ENCODE measurements around the gene INVS. TPM values are rescaled to one million over a fixed set of nuclear protein-coding genes. Genes with fewer than 3 reads are reported as not detected.
A peak's percentile ranks its signal among the peaks of the same experiment; 100 is the strongest.
"Not testable (repeated sequence)": the region's sequence is repeated elsewhere in the genome, so short reads cannot be mapped to it uniquely, and the experiment has no call there.

INVS gene
- total RNA-seq, 1 donor from 2014 or later = 45.6 TPM

GRCh38 chr9:100084128-100084453, 15.0 kb upstream of the INVS start:
- no peak for DNase-seq (ENCODE audit: low read depth)

DNA sequence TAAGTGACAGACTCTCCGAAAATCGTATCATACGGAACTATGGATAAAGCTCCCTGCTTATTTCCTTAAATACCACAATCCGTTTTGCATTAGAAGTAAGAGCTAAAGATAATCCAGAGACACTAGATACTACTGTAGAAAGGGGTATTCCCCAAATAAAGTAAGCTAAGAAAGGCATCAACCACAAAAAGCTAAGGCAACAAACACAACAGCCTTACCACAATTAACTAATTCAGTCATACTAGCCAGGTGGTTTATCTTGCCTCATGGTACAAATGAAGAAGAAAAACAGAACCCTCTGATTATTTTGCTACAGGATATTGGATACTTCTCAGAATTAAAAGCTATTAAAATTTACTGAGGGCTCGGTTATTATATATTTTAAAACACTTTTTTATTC, 14.3 kb upstream of the INVS start:
- no peak for DNase-seq (ENCODE audit: low read depth)

DNA sequence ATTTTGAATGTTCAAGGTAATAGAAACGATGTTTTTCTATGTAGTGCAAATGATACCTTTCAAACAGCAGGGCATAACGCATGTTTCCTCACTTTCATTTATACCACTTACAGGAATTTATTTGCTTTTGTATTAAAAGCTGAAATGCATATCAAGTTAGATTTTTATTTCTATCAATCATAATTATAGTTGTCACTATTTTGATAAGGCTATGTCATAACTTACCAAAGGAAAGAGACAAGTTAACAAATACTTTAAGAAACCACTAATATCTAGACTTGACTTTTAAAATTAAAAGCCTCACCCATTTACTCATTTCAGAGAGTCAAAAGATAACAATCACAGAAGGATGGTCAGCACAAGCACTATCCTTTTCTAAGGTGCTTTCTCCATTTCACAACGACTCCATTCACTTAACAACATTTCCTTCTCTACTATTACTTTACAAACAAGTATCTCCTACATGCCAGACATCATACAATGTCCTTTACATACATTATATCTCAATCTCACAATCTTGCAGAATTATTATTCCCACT, 12.9 kb upstream of the INVS start:
- DNase-seq (ENCODE audit: low read depth) = no peak

- peak; percentile 75 for DNase-seq (ENCODE audit: low read depth)
These were observed 11.8 kb upstream of the INVS start for GRCh38 chr9:100087218-100087617.

DNA sequence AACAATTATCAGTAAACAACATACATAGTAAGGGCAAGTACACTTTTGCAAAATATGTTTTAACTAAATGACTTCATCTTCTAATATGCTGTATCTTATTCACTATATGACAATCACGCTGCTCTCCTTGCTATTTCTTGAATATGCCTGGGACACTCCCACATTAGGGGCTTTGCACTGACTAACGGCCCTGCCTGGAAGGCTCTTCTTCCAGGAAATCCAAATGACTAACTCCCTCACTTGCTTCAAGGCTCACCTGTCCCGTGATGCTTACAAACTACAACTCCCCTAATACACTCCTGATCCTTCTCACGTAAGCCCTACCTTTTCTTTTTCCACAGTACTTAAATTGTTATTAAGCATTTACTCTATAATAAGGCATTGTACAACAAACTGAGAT, 10.8 kb upstream of the INVS start:
- peak; percentile 49 for DNase-seq (ENCODE audit: low read depth)

DNA sequence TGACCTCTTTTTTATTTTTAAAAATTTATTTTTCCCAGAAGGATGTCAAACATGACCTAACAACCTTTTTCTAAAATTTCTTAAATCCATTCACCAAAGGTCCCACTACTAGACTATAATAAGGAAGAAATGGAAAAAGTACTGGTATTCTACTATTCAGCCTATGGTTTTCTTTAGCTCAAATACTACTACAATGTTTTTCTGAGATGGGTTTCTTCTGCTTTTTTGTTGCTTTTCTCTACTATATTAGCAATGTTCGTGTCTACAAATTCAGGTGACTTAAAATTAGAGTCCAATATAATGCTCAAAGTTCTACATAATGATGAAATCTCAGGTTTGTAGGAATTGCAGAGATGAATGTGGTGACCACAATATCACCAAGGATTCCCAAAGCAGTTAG, 8.2 kb upstream of the INVS start:
- no peak for DNase-seq (ENCODE audit: low read depth)

GRCh38 chr9:100091650-100092049, 7.4 kb upstream of the INVS start:
- no peak for DNase-seq (ENCODE audit: low read depth)

DNA sequence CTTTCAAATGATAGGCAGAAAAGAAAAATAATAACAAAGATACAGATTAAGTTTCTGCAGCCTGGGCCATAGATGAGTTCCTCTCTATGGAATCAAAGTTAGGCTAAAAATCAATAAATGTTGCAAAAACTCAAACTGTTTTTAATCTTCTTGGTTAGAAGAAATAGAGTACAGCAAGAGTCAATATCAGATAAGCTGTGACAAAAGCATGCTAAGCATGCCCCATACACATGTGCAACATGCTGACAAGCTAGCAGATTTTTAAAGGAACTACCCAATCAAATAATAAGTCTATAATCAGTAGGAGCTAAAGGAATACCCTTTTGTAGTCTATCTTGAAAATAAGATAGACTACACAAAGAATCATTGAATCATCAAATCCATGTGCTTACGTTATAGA, 7.0 kb upstream of the INVS start:
- no peak for DNase-seq (ENCODE audit: low read depth)

- DNase-seq (ENCODE audit: low read depth) = not testable (repeated sequence)
These were observed 4.6 kb upstream of the INVS start for GRCh38 chr9:100094411-100094810.

DNA sequence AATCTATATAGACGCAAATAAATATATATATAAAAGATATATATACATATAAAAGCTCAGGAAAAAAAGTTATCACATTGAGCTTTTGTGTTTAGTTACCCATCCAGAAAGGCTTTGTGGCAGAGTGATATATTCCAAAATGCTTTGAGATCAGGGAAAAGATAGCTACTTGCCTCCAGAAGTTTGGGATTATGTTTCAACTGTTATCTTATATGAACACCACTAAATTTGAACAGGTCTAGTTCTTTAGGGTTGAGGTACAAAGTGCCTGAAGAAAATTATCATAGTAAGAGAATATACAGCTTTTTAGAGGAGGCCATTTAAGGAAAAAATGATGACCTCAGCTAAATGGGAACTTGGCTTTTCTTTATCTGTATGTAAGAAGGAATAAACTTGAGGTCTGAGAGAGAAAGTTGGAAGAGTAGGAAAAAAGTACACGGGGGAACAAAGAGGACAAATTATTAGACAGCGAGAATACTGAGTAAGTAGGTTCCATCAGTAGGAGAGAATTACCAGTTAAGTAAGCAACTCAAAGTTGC, 2.6 kb upstream of the INVS start:
- DNase-seq (ENCODE audit: low read depth) = no peak

DNA sequence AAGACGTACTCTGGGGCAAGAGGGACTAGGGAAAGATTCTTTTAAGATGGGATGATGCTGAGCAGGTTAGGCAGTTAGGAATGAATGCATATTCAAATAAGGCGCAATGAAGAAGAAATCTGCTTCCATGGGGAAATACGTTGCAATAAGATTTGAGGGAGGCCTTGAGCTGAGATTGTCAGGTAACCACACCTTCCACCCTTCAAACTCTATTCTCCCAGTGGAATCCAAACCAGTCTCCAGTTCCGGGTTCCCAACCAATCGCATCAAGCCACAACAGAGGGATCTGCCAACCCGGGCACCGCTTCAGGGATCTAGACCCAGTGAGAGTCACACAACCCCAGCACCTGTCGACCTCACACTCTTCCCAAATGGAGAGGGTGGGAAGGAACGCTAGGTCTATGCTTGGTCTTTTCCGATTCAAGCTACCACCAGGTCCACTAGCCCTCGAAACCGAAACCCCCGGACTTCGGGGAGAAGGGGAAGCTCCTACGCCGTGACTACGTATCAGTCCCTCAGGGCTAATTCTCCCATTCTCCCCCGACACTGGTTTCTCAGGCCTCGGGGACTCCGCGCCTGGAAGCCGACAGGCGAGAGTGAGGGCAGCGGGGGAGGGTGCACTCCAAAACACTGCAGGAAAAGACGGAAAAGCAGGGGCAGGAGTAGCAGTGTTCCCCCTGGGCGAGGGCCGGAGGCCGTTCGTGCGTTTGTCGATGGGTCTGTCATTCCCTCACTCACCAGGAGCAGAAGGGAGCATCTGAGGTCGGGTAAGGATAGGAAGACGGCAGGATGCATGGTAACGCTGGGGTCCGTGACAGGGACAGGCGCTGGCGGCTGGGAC, 777 bp upstream of the INVS start:
- DNase-seq (ENCODE audit: low read depth) = peak; percentile 81

DNA sequence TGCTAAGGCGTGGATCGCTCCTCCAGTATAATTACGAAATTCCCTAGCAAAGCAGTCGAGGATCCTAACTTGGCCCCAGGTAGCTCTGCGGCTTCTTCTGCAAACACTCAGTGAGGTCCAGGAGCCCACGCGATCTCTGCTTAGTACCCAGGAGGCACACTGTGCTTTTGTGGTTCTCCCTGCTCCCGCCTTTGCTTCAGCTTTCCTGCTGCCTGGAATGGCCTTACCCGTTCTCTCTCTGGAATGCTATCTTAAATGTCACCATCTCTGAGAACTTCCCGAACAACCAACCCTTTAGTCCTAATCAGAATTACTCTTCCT, 639 bp downstream of the INVS start:
- DNase-seq (ENCODE audit: low read depth) = peak; percentile 58

- DNase-seq (ENCODE audit: low read depth) = no peak
These were observed 1.2 kb downstream of the INVS start for GRCh38 chr9:100100146-100100667.

- no peak for DNase-seq (ENCODE audit: low read depth)
These were observed 2.6 kb downstream of the INVS start for GRCh38 chr9:100101608-100102007.

GRCh38 chr9:100104314-100104713, 5.3 kb downstream of the INVS start:
- DNase-seq (ENCODE audit: low read depth) = peak; percentile 52

DNA sequence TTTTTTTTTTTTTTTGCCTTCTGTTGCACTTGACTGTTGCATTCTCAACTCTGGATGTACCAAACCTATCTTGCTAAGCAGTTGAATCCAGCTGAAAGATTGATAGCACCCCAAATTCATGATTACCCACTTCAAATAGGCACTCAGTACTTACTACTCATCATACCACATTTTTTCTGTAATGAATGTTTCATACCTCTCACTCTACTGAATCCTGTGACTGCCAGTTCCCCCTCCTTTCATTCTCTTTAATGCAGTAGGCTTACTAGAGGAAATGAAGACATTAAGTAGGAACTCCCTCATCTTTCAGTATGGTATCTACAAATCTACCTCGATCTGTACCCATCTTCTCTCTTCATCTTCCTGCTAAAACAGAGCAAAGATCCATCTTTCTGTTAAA, 6.8 kb downstream of the INVS start:
- no peak for DNase-seq (ENCODE audit: low read depth)

DNA sequence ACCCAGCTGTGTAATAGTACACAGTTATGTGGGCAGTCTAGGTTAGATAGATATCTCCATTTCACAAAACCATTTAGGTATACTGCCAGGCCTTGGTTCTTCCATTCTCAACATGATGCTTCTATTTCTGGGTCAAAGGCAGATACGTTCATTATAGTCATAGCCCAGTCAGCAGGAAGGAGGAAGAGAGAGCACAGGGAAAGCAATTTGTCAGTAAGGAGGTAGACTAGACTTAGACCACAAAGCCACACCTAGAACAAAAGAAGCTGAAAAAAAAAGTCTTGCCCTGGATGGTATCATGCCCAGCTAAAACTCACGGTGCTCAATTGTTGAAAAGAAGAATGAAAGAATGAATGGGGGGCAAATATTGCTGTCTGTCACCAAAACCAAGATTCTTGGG, 7.6 kb downstream of the INVS start:
- DNase-seq (ENCODE audit: low read depth) = no peak

DNA sequence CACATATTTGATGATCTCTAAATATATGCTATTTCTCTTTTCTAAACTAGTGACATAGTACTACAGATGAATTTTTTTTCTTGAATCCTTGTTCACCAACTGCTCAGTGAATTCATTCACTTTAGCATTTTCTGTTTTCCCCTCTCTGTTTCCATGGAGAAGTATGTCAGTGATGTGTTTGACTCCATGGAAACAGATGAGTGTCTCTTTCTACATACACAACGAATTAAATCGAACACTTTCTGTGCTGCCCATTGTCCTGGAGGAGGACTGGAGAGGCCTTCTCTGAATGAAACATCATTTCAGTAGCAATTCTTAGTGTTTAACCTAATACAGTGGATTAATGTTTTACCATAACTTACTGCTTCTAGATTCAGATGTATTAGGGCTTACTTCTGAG, 9.5 kb downstream of the INVS start:
- DNase-seq (ENCODE audit: low read depth) = peak; percentile 79

DNA sequence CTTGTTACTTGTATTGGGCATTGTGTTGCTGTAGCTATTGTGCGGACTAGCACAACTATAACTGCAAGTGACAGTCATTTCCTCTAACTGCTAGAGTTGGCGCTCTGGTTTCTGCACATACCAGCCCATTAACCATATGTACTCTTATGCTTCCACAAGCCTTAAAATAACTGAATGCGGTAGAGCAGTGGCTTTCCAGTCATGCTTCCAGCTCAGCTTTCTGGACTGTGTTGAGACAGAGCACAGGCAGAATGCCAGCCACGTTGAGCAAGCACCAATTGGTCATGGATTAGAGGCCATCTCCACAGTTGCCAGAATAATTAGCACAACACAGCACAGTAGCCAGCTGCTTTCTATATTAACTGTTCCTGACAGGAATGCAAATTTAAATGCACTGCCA, 12.2 kb downstream of the INVS start:
- DNase-seq (ENCODE audit: low read depth) = peak; percentile 97

- DNase-seq (ENCODE audit: low read depth) = no peak
These were observed 13.8 kb downstream of the INVS start for GRCh38 chr9:100112677-100113336.

GRCh38 chr9:100117316-100117715, 18.3 kb downstream of the INVS start:
- no peak for DNase-seq (ENCODE audit: low read depth)

DNA sequence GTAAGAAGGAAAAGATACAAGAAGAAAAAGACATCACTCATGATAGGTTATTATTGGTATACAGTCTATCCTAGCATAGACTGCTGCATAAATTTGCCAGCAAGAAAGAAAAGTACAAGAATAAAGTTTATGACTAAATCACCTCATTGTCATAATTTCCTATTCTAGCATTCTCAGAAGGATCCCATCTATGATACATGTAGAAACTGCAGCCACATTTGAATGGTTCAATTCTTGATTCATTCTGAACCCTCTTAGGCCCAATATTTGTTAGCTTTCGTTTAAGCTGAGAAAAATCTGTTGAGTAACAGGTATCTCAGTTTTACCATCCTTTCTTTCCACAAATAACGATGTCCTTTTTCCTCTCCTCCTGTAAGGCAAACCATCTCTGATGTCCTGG, 21.2 kb downstream of the INVS start:
- DNase-seq (ENCODE audit: low read depth) = no peak

DNA sequence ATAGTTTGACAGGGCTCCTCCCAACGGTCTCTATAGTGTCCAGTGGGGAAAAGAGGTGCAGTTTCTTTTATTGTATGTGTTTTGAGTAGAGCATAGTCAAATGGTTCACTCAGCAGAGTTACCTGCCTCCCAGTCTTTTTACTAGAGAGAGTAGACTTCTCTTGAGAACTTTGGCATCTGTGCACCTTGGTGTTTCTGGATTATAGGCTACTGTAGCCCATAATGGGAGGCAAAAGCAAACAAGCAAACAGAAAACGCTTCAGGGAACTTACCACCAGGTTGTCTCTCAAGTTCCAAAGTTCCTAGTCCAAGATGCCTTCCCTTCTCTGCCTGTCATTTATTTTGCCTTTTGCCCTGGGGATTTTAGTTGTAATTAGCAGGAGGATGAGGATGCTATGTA, 26.2 kb downstream of the INVS start:
- no peak for DNase-seq (ENCODE audit: low read depth)

Data from renal cortical epithelial cell (primary cell).